Lower leg skin (tissue), 4 donors: Measurements from ENCODE around the gene CCSER2. TPM values are rescaled to one million over a fixed set of nuclear protein-coding genes. Genes with fewer than 3 reads are reported as not detected.

Experiments used
- DNase-seq, 2 donors: peaks; one replicate each; pipeline ENCODE4 v3.0.0-alpha.2; 2019; ENCODE audit warnings: low spot score in 2 of 2
- H3K4me3 ChIP-seq: fragments of 200-600 bp; sonication (generic); 2 replicates; pipeline ENCODE4 v1.5.1; 2017; ENCODE audit warnings: mild to moderate bottlenecking, low read depth; ENCODE audit not compliant: poor library complexity, severe bottlenecking
- POLR2A ChIP-seq, 2 donors: fragments of 450-650 bp; IDR thresholded peaks; one replicate each; pipeline ENCODE4 v1.6.1; 2016 to 2017; ENCODE audit warnings: antibody characterized with exemption in 2 of 2, mild to moderate bottlenecking in 1 of 2, moderate library complexity in 1 of 2
- WGBS, 2 donors: methylation state at CpG; one replicate each; pipeline ENCODE4 v1.1.5; 2018; 5-methylcytosine and 5-hydroxymethylcytosine counted together
- intact Hi-C: fragments of 100-400 bp; cut with DNase I; formaldehyde crosslinking; loops from one replicate; pipeline ENCODE4 v1.15.0; 2023; ENCODE audit warnings: low total_unique reads
- total RNA-seq, 4 donors: library from RNA; depleted of rRNA; stranded (reverse); fragments of >200 nt; gene quantifications; one replicate each; pipeline ENCODE4 v1.1.0, GENCODE V29; 2016
- TF ChIP-seq, protein P1 (sequence below), 3 donors: fragments of 450-650 bp; IDR thresholded peaks; one replicate each; pipeline ENCODE4 v1.5.1; 2016; ENCODE audit warnings: antibody characterized with exemption in 3 of 3, mild to moderate bottlenecking in 3 of 3, moderate library complexity in 2 of 3

The CCSER2 gene
- total RNA-seq, 4 donors from 2014 or later: 33.3 to 69.5 (median 47.7) TPM

- intact Hi-C loops: no loop called here
- no peak for TF ChIP-seq POLR2A (IDR thresholded peaks at IDR 0.05)
- TF ChIP-seq, protein P1, sequence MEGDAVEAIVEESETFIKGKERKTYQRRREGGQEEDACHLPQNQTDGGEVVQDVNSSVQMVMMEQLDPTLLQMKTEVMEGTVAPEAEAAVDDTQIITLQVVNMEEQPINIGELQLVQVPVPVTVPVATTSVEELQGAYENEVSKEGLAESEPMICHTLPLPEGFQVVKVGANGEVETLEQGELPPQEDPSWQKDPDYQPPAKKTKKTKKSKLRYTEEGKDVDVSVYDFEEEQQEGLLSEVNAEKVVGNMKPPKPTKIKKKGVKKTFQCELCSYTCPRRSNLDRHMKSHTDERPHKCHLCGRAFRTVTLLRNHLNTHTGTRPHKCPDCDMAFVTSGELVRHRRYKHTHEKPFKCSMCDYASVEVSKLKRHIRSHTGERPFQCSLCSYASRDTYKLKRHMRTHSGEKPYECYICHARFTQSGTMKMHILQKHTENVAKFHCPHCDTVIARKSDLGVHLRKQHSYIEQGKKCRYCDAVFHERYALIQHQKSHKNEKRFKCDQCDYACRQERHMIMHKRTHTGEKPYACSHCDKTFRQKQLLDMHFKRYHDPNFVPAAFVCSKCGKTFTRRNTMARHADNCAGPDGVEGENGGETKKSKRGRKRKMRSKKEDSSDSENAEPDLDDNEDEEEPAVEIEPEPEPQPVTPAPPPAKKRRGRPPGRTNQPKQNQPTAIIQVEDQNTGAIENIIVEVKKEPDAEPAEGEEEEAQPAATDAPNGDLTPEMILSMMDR (IDR thresholded peaks at IDR 0.05): no peak
- no peak overlapping the region for H3K4me3 ChIP-seq
- WGBS, 2 donors: 89% methylated on average over 3 of the region's 3 CpGs
- no peak for DNase-seq
Observed at GRCh38 chr10:84547616-84548015, 219.2 kb downstream of the CCSER2 start.

- intact Hi-C loops: no loop called here
- no peak overlapping the region for H3K4me3 ChIP-seq
- 24 to 30% methylated on average over 5 of the region's 5 CpGs for WGBS, 2 donors
- TF ChIP-seq, protein P1 (IDR thresholded peaks at IDR 0.05): no peak
- TF ChIP-seq POLR2A (IDR thresholded peaks at IDR 0.05): no peak
- no peak for DNase-seq
Observed at GRCh38 chr10:84548869-84549268, 220.5 kb downstream of the CCSER2 start.

DNA sequence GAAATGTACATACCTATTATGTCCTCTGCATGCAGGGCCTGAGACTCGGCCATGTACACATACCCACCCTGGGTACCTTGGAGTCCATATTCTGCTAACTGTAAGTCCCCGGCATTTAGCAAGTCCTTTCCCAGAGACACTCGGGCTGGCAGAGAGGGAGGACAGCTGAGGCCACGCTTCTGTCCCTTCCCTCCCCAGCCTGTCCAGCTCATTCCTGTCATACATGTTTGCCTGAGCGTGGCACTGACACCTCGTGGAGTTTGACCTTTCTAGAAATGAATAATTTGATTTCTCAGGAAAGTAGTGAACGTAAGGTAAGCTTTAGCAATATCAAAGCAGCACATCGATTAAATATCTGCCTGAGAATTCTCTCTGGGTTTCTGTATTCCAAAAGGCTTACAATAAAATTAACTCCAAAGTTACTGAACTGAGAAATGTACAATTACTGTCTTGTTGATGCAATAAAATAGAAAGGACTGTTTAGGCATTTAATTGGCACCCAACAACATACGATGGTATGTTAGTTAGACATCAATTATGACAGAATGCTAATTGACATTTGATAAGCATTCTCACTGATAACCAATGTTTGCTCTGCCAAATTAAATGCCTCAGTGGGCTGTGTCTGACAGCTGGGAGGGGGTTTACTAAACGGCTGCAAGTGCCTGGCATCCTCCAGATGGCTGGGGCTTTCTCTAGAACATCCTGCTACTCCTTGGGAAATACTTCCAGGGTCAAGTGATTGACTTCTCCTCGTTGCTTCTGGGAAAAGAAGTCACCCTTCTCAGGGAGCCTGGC is 221.2 kb downstream of the CCSER2 start:
- TF ChIP-seq POLR2A (IDR thresholded peaks at IDR 0.05): no peak
- TF ChIP-seq, protein P1 (IDR thresholded peaks at IDR 0.05): no peak
- no peak for DNase-seq
- H3K4me3 ChIP-seq: no peak overlapping the region
- intact Hi-C loops: no loop called here
- 58 to 66% methylated on average over 11 of the region's 11 CpGs for WGBS, 2 donors

- TF ChIP-seq, protein P1 (IDR thresholded peaks at IDR 0.05): no peak
- no peak for TF ChIP-seq POLR2A (IDR thresholded peaks at IDR 0.05)
- intact Hi-C loops: no loop called here
- no peak overlapping the region for H3K4me3 ChIP-seq
- no peak for DNase-seq
- 87 to 91% methylated on average over 5 of the region's 5 CpGs for WGBS, 2 donors
Observed at GRCh38 chr10:84550756-84551436, 222.5 kb downstream of the CCSER2 start.

GRCh38 chr10:84551437-84552120 is 223.2 kb downstream of the CCSER2 start:
- WGBS, 2 donors: 85 to 88% methylated on average over 6 of the region's 6 CpGs
- TF ChIP-seq POLR2A (IDR thresholded peaks at IDR 0.05): no peak
- intact Hi-C loops: no loop called here
- DNase-seq: no peak
- no peak overlapping the region for H3K4me3 ChIP-seq

DNA sequence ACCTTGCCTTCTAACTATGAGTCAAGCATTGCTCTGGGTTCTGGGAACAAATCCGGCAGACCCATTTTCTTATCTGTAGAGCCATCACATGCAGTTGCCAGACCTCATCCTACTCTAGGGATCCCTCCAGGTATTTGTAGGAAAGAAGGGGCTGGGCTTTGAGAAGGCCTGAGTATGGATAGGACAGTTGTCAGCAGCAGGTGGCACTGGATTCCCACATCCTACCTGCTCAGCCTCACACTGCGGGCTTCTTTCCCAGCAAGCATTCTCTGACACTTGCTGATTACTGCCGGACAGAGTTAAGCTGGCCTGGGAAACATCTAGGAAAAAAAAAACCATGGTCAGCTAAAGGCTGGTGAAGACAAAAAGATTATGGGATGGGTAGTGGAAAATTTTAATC is 224.1 kb downstream of the CCSER2 start:
- no peak for DNase-seq
- intact Hi-C loops: no loop called here
- TF ChIP-seq, protein P1 (IDR thresholded peaks at IDR 0.05): no peak
- no peak overlapping the region for H3K4me3 ChIP-seq
- 77 to 79% methylated on average over 3 of the region's 3 CpGs for WGBS, 2 donors
